ENCODE measurements around the gene ANKRD13B.

ANKRD13B gene

DNA sequence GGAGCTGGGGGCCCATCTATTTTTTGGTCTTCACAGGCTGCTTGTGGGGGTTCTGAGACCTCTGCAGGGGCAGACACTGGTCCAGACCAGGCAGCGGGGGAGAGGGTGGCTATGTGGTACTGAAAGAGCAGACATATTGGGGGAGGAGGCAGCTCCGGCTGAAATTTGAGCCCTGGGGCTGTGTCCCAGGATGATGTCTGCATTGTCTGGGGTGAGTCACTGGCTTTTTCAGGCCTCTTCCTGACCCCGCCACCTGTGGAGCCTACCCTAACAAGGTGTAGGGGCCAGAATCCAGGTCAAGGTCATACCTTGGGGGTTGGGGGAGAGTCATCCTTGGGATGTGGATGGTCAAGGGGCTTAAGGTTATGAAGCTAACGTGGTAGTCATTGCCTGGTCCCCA, 27.3 kb downstream of the ANKRD13B start:
- Histone ChIP-seq H4K20me1 (peaks cover 17% of the 10 kb centered on the region), H3K9ac (no peak overlapping the region), H3K36me3 (peaks cover 3% of the 10 kb centered on the region; the same call in 1 of the 2 replicates), H3K27me3 (peaks cover 22% of the 10 kb centered on the region), H3K4me2 (peak overlapping the region; percentile 99; the same call in 1 of the 2 replicates), H3K4me1 (peaks cover 94% of the 10 kb centered on the region), H3K9me3 (no peaks in the 10 kb centered on the region), H3K27ac (no peak overlapping the region), H3K4me3 (no peak overlapping the region)
- TF ChIP-seq Cebpa-rat (IDR thresholded peaks at IDR 0.05) = no peak

DNA sequence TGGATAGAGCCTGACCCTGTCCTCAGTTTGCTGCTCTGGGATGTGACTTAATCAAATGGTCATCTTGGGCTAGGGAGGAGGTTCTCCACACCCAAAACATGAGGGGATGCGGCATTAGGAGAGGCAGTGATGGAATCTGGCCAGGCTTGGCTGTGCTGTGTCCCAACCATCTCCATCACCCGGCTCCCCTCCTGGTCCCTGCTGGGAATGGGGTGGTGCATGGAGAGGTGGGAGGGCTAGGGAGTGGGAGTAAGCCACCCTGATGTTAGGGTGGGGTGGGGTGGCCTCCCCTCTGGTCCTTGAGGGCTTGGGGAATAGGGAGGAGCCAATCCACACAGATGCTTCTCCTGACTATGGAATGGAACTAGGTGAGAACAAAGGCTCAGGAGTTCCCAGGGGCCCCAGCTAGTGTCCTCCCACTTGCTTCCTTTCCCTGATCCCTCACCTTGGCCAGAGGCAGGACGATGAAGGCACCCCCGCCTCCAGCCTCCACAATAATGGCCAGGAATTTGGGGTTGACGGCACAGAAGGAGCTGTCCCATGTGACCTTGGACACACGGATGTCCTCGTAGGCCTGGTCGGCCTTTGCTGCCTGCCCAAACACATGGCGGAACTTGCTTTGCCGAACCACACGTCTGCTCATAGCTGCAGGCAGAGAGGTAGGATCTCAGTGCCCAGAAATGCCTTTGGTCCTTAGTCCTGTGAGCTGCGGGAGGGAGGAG, 28.0 kb downstream of the ANKRD13B start:
- Histone ChIP-seq H3K4me1 (peaks cover 87% of the 10 kb centered on the region), H3K4me2 (peak overlapping the region; percentile 99), H3K9ac (peak overlapping the region; percentile 82; the same call in 1 of the 2 replicates), H4K20me1 (peaks cover 10% of the 10 kb centered on the region), H3K9me3 (no peaks in the 10 kb centered on the region), H3K27me3 (peaks cover 17% of the 10 kb centered on the region), H3K4me3 (no peak overlapping the region), H3K36me3 (peaks cover 9% of the 10 kb centered on the region; the same call in 1 of the 2 replicates), H3K27ac (no peak overlapping the region; the same call in 1 of the 2 replicates)
- TF ChIP-seq Cebpa-rat (IDR thresholded peaks at IDR 0.05) = no peak

DNA sequence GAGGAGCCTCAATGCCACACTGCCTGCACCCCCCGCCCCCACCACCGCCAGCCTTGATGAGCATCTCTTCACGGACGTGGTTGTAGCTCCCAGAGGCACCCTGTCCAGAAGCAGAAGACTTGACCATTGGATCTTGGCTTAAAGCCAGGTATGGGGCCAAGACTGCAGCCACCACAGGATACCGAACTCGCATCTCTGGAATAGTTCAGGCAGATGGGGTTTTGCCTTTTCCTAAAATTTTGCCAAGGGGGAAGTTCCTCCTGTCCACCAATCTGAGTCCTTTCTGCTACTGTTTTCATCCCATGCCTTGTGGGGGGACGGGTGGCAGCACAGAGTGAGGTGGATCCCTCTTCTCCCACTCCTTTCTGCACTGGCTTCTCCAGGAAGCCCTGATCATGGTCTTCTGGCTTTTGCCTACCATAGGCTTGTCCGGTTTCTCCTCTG, 28.8 kb downstream of the ANKRD13B start:
- H3K4me3 ChIP-seq = peak overlapping the region; percentile 82
- H4K20me1 ChIP-seq = peaks cover 9% of the 10 kb centered on the region
- H3K27ac ChIP-seq = peak overlapping the region; percentile 65
- TF ChIP-seq Cebpa-rat (IDR thresholded peaks at IDR 0.05) = no peak
- H3K9me3 ChIP-seq = no peaks in the 10 kb centered on the region
- peak overlapping the region; percentile 82 for H3K9ac ChIP-seq
- H3K4me1 ChIP-seq = peaks cover 79% of the 10 kb centered on the region
- peaks cover 16% of the 10 kb centered on the region for H3K36me3 ChIP-seq
- peak overlapping the region; percentile 99 for H3K4me2 ChIP-seq
- H3K27me3 ChIP-seq = peaks cover 9% of the 10 kb centered on the region

DNA sequence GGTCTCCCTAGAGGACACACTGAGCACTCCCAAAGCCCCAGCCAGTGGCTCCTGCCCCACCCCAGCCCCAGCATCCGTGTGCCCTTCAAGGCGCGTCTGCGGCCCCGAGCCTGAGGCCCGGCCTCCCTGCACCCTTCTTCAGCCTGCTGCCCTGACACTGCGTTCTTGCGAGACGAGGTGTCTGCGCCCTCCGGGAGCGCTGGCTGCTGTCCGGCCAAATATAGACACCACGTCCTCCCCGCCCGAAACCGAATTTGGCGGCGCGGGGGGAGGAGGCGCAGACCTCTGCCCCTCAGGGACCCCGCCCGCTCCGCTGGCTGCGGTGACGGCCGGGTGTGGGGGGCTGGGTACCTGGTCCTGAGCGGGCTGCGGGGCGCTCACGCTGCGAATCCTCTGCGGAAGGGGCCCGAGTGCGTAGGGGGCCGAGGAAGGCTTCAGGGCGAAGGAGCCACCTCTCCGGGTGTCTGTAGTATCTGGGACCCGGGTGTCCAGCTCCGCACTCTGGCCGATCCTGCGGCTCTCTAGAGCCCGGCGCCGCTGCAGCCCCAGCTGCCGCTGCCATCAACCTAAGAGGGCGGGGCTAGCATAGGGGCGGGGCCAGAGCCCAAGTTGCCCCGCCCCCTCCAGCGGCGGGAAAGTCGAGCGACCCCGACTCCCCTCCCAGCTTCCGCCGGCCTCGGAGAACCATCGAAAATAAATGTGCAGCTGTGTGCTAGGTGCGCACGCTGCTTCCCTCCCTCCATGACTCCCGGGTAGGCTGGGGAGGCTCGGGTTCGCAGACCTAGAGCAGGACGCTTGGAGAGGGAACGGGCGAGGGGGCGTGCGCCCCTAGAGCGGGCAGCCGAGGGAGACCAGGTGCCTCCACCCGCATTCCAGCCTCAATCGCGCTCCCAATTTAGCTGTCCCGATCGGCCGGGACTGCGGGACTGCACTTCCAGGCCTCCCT, 29.7 kb downstream of the ANKRD13B start, which contains the start of gene CORO6:
CORO6 (minus strand) TSS at position 576 of the 946 bp plus-strand sequence. CDS start 1,491 bp downstream, outside the sequence.
- H3K4me1 ChIP-seq = peaks cover 70% of the 10 kb centered on the region
- peaks cover 16% of the 10 kb centered on the region; the same call in 1 of the 2 replicates for H4K20me1 ChIP-seq
- TF ChIP-seq Cebpa-rat (IDR thresholded peaks at IDR 0.05) = no peak
- H3K36me3 ChIP-seq = peaks cover 18% of the 10 kb centered on the region
- H3K9ac ChIP-seq = peak within 1 kb of the TSS; percentile 82
- peak within 1 kb of the TSS; percentile 82 for H3K4me3 ChIP-seq
- no peaks in the 10 kb centered on the region for H3K9me3 ChIP-seq
- H3K4me2 ChIP-seq = peak within 1 kb of the TSS; percentile 99
- peaks cover under 1% of the 10 kb centered on the region; the same call in 1 of the 2 replicates for H3K27me3 ChIP-seq
- peak within 1 kb of the TSS; percentile 65 for H3K27ac ChIP-seq

DNA sequence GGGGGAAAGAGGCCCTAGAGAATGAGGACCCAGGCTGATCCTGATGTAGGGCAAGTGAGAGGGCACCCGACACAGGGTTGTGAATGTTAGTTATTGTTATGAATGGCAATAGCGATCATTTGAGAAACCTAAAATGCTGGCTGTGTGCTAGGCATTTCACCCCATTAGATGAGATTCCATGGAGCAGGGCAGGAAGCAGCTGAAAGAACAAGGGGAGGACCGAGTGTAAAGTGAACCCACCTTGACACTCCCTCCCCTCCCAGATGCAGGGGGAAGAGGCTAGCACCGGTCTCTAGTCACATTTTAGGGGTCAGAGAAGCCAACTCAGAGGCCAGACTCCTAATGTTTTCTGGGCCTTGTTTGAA, 30.3 kb downstream of the ANKRD13B start:
- H3K36me3 ChIP-seq = peaks cover 18% of the 10 kb centered on the region
- H3K4me3 ChIP-seq = peak overlapping the region; percentile 82
- H3K27ac ChIP-seq = peak overlapping the region; percentile 65
- peaks cover 64% of the 10 kb centered on the region for H3K4me1 ChIP-seq
- H3K9ac ChIP-seq = peak overlapping the region; percentile 82; the same call in 1 of the 2 replicates
- no peak for TF ChIP-seq Cebpa-rat (IDR thresholded peaks at IDR 0.05)
- no peaks in the 10 kb centered on the region for H3K27me3 ChIP-seq
- H3K4me2 ChIP-seq = peak overlapping the region; percentile 99
- no peaks in the 10 kb centered on the region for H3K9me3 ChIP-seq
- H4K20me1 ChIP-seq = peaks cover 22% of the 10 kb centered on the region; the same call in 1 of the 2 replicates

DNA sequence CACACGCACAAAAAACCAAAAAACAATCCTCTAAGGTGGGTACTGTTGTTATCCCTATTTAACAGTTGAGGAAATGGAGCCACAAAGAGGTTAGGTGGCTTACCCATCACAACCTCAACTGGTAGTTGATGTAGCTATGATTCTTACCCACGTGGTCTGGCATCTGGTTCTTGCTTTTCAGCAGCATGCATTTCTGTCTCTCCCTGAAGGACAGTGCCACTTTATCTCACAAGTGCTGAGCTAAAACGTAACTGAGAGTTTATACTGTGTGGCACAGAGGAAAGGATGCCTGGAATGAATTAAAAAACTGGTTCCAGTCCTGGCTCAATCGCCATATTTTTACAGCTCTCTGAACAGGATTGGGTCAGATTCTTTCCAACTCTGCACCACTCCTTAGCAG, 31.7 kb downstream of the ANKRD13B start:
- 0 out of 2 replicates have a peak overlapping the region, but pooled peaks have one; percentile 1 for H3K27ac ChIP-seq
- peaks cover 60% of the 10 kb centered on the region for H3K4me1 ChIP-seq
- H3K9me3 ChIP-seq = no peaks in the 10 kb centered on the region
- peaks cover 34% of the 10 kb centered on the region for H4K20me1 ChIP-seq
- H3K36me3 ChIP-seq = peaks cover 30% of the 10 kb centered on the region
- no peak overlapping the region for H3K4me3 ChIP-seq
- H3K9ac ChIP-seq = no peak overlapping the region
- H3K4me2 ChIP-seq = peak overlapping the region; percentile 16; the same call in 1 of the 2 replicates
- no peaks in the 10 kb centered on the region for H3K27me3 ChIP-seq
- TF ChIP-seq Cebpa-rat (IDR thresholded peaks at IDR 0.05) = no peak

DNA sequence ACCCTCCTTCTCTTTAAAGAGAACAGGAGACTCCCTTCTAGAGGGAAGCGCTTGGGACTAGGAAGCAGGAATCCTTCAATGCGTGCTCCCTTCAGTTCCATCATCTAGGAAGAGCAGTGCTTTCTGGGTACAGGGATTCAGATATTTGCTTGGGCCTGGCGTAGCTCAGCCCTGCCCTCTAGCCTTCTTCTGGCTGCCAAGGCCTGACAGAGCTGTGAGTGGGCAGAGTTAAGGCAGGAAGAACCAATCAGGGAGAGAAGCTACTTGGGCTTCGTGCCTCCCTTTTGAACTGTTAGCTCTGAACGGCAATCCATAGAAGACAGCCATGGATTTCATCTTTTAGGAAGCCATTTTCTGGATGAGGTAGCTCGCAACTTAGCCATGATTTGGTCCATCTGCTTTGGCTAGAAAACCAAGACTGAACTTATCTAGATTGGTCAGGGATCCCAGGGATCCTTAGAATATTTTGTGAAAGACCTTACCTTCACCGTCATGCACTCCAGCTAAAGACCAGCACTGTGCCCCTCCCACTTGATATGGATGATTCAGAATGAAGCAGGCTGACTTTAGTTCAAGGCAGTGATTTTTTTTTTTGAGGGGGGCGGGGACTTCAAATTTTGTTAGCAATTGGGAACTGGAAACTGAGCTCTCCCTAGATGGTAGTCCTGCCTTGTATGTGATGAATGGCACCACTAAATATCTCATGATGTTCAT, 32.3 kb downstream of the ANKRD13B start:
- H3K9me3 ChIP-seq = no peaks in the 10 kb centered on the region
- TF ChIP-seq Cebpa-rat (IDR thresholded peaks at IDR 0.05) = no peak
- H3K27me3 ChIP-seq = no peaks in the 10 kb centered on the region
- peaks cover 60% of the 10 kb centered on the region for H3K4me1 ChIP-seq
- H4K20me1 ChIP-seq = peaks cover 40% of the 10 kb centered on the region
- H3K4me3 ChIP-seq = no peak overlapping the region
- H3K9ac ChIP-seq = no peak overlapping the region
- no peak overlapping the region for H3K27ac ChIP-seq
- H3K4me2 ChIP-seq = peak overlapping the region; percentile 16; the same call in 1 of the 2 replicates
- H3K36me3 ChIP-seq = peaks cover 36% of the 10 kb centered on the region

DNA sequence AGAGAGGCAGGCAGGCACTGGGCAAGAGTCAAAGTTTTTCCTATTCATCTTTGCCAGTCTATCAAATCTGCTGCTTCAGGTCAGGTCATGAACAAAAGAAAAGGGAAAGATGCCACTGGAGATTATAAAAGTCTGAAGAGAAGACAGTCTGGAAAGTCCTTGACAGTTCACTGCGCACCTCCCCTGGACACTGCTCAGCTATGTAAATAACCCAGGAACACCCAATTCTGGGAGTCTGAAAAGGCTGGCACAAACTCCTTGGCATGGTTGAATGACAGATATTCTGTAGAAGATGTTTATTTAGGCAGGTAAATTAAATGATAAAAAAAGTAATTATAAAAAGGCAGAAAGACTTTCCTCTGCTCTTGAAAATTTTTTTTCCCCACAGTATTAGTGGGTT, 35.0 kb downstream of the ANKRD13B start:
- Histone ChIP-seq H3K9ac (no peak overlapping the region), H3K4me1 (peaks cover 40% of the 10 kb centered on the region), H3K27ac (no peak overlapping the region), H3K36me3 (peaks cover 64% of the 10 kb centered on the region), H3K27me3 (no peaks in the 10 kb centered on the region), H3K4me3 (no peak overlapping the region), H4K20me1 (peaks cover 65% of the 10 kb centered on the region), H3K9me3 (no peaks in the 10 kb centered on the region), H3K4me2 (no peak overlapping the region)
- no peak for TF ChIP-seq Cebpa-rat (IDR thresholded peaks at IDR 0.05)

DNA sequence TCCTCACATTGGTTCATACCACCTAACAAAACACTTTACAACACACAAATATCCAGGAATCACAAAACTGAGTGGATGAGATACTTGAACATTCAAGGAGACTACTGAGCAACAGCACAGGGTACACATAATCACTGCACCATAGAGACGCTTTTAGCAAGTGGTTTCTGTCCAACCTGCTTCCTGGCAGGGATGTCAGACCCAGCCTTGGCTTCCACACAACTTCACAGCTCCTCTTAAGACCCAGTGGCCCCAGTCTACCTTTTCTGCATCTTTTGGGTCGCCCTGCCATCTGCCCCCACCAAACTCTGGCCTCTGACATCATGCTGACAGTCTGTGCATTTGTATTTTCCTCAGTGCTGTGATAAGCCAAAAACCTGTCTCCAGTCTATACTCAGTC, 35.7 kb downstream of the ANKRD13B start:
- Histone ChIP-seq H3K36me3 (peaks cover 70% of the 10 kb centered on the region), H3K4me2 (no peak overlapping the region), H3K27ac (no peak overlapping the region), H3K27me3 (no peaks in the 10 kb centered on the region), H3K9ac (no peak overlapping the region), H4K20me1 (peaks cover 71% of the 10 kb centered on the region), H3K4me1 (peaks cover 33% of the 10 kb centered on the region), H3K9me3 (no peaks in the 10 kb centered on the region), H3K4me3 (no peak overlapping the region)
- TF ChIP-seq Cebpa-rat (IDR thresholded peaks at IDR 0.05) = no peak

Data from BLaER1 (cell line).